Sigmoid colon (tissue), 7 donors: ENCODE results near the gene EXOC1. TPM values are rescaled to one million over a fixed set of nuclear protein-coding genes. Genes with fewer than 3 reads are reported as not detected.
A peak's percentile ranks its signal among the peaks of the same experiment; 100 is the strongest.

Experiments used
- DNase-seq: peaks from one replicate; pipeline ENCODE4 v3.0.0-alpha.2; 2019
- H3K27ac ChIP-seq, 4 donors: fragments of 200-600 bp; sonication (generic); one replicate each; pipeline ENCODE4 v1.5.1; 2016 to 2019; ENCODE audit warnings: mild to moderate bottlenecking in 1 of 4
- H3K27me3 ChIP-seq, 3 donors: fragments of 200-600 bp; sonication (generic); one replicate each; pipeline ENCODE4 v1.5.1; 2019; ENCODE audit warnings: mild to moderate bottlenecking in 1 of 3
- H3K36me3 ChIP-seq, 4 donors: fragments of 200-600 bp; sonication (generic); one replicate each; pipeline ENCODE4 v1.5.1; 2016 to 2019
- H3K4me1 ChIP-seq, 4 donors: fragments of 200-600 bp; sonication (generic); one replicate each; pipeline ENCODE4 v1.5.1; 2017 to 2019
- H3K4me3 ChIP-seq, 4 donors: fragments of 200-600 bp; sonication (generic); one replicate each; pipeline ENCODE4 v1.5.1; 2017 to 2019; ENCODE audit warnings: mild to moderate bottlenecking in 2 of 4, moderate library complexity in 1 of 4
- H3K9me3 ChIP-seq, 4 donors: fragments of 200-600 bp in 3 of 4; sonication (generic) in 3 of 4; one replicate each; pipeline versions ENCODE4 v1.5.1 to v1.6.1; 2013 to 2019
- EP300 ChIP-seq, 4 donors: sonication (generic); formaldehyde crosslinking; IDR thresholded peaks; one replicate each; pipeline ENCODE4 v1.6.1; 2017; ENCODE audit warnings: antibody characterized with exemption in 4 of 4
- POLR2A ChIP-seq, 2 donors: fragments of 450-650 bp; IDR thresholded peaks; one replicate each; pipeline ENCODE4 v1.6.1; 2016; ENCODE audit warnings: antibody characterized with exemption in 2 of 2, mild to moderate bottlenecking in 2 of 2, moderate library complexity in 2 of 2
- POLR2AphosphoS5 ChIP-seq, 4 donors: sonication (generic); formaldehyde crosslinking; IDR thresholded peaks; one replicate each; pipeline ENCODE4 v1.6.1; 2017; ENCODE audit warnings: antibody characterized with exemption in 4 of 4
- WGBS, 2 donors: extraction: QIAGEN DNeasy Blood & Tissue Kit; methylation state at CpG; one replicate each; pipeline ENCODE4 v1.1.7; 2013; 5-methylcytosine and 5-hydroxymethylcytosine counted together
- intact Hi-C: fragments of 100-400 bp; cut with DNase I; formaldehyde crosslinking; loops from one replicate; pipeline ENCODE4 v1.15.1; 2023
- polyA plus RNA-seq, 3 donors: library from polyadenylated mRNA; stranded (reverse); fragments of 200-250 nt; gene quantifications; one replicate each; pipeline ENCODE4 v1.2.3, GENCODE V29; 2013
- total RNA-seq, 4 donors: library from RNA; depleted of rRNA; stranded (reverse); fragments of >200 nt; gene quantifications; one replicate each; pipeline ENCODE4 v1.1.0, GENCODE V29; 2016
- TF ChIP-seq, protein P1 (sequence below), 4 experiments: fragments of 450-650 bp in 3 of 4; fragments of 200-600 bp in 1 of 4; IDR thresholded peaks; one replicate each; pipeline ENCODE4 v1.5.1; 2016 to 2019; ENCODE audit warnings: antibody characterized with exemption in 4 of 4, mild to moderate bottlenecking in 3 of 4, moderate library complexity in 2 of 4
- donor health status: healthy with polysubstance abuse.
- donor health status: Bipolar disorder and iron deficiency.
- donor health status: healthy.

EXOC1 gene
- total and polyA plus RNA-seq, 7 donors: 14.5 to 49.0 (median 18.3) TPM

- H3K4me3 ChIP-seq: no peak overlapping the region
- WGBS, 2 donors: 97% methylated on average over 3 of the region's 3 CpGs
- peaks cover 0 to 4% (median 0%) of the 10 kb centered on the region in 4 donors for H3K9me3 ChIP-seq
- intact Hi-C loops: loop anchor here (10.0 kb wide), 1 partner anchor 87 kb away; the partner anchor contains the start of gene EXOC1
- TF ChIP-seq EP300 (IDR thresholded peaks at IDR 0.05): no peak
- TF ChIP-seq POLR2A (IDR thresholded peaks at IDR 0.05): no peak
- no peak for TF ChIP-seq POLR2AphosphoS5 (IDR thresholded peaks at IDR 0.05)
- TF ChIP-seq, protein P1, sequence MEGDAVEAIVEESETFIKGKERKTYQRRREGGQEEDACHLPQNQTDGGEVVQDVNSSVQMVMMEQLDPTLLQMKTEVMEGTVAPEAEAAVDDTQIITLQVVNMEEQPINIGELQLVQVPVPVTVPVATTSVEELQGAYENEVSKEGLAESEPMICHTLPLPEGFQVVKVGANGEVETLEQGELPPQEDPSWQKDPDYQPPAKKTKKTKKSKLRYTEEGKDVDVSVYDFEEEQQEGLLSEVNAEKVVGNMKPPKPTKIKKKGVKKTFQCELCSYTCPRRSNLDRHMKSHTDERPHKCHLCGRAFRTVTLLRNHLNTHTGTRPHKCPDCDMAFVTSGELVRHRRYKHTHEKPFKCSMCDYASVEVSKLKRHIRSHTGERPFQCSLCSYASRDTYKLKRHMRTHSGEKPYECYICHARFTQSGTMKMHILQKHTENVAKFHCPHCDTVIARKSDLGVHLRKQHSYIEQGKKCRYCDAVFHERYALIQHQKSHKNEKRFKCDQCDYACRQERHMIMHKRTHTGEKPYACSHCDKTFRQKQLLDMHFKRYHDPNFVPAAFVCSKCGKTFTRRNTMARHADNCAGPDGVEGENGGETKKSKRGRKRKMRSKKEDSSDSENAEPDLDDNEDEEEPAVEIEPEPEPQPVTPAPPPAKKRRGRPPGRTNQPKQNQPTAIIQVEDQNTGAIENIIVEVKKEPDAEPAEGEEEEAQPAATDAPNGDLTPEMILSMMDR (IDR thresholded peaks at IDR 0.05): no peak
- H3K27me3 ChIP-seq: no peaks in the 10 kb centered on the region
- no peaks in the 10 kb centered on the region for H3K36me3 ChIP-seq
- no peak overlapping the region for H3K27ac ChIP-seq
- no peak for DNase-seq
- no peaks in the 10 kb centered on the region for H3K4me1 ChIP-seq
Measured at GRCh38 chr4:55941881-55942396, 88.5 kb downstream of the EXOC1 start.

DNA sequence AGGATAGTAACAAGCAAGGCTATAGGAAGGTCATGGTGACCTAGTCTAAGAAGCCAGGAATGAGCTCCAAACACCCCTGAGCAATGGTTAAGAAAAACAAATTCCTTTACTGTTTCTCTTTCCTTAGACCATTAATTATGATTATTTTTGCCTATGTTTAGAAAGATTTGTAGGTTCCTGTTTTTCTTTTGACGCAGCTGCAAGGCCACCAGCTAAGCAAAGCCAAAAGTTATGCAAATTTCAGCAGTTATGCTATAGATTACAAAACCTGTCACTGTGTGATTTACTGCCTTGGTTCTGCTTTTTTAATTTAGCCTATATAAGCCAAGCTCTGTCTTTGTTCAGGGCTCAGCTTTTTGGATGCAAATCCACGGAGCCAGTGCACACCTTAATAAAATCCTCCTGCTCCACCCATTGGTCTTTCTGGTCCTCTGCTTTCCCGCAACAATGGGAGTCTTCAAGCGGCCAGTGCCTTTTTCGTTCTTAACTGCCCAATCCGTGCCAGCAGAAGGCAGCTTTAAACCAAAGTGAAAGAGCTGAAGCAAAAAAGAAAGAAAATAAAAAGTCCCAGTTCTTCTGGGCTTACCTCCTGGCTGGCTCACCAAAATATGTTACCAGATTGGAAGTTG, 93.9 kb downstream of the EXOC1 start:
- WGBS, 2 donors: 23 to 38% methylated on average over 6 of the region's 6 CpGs
- no peak for DNase-seq
- peak overlapping the region in 3 of 4 donors; percentile 79 to 87 (median 80) for H3K4me3 ChIP-seq
- intact Hi-C loops: loop anchor here (5.0 to 10.0 kb wide), 3 partner anchors 93 to 960 kb away; partner anchors contain the start of genes CLOCK, EXOC1 and REST
- H3K27me3 ChIP-seq: no peaks in the 10 kb centered on the region
- peak overlapping the region; percentile 84 to 95 (median 88) for H3K27ac ChIP-seq
- H3K4me1 ChIP-seq: peaks cover 0 to 31% (median 21%) of the 10 kb centered on the region in 4 donors
- TF ChIP-seq, protein P1 (IDR thresholded peaks at IDR 0.05): no peak
- TF ChIP-seq POLR2AphosphoS5 (IDR thresholded peaks at IDR 0.05): no peak
- no peak for TF ChIP-seq POLR2A (IDR thresholded peaks at IDR 0.05)
- no peak for TF ChIP-seq EP300 (IDR thresholded peaks at IDR 0.05)
- no peaks in the 10 kb centered on the region for H3K9me3 ChIP-seq
- no peaks in the 10 kb centered on the region for H3K36me3 ChIP-seq

GRCh38 chr4:55947912-55948725, 94.7 kb downstream of the EXOC1 start:
- WGBS, 2 donors: 1 to 2% methylated on average over 19 of the region's 19 CpGs
- no peak for DNase-seq
- intact Hi-C loops: loop anchor here (2.0 to 10.0 kb wide), 4 partner anchors 93 to 959 kb away; partner anchors contain the start of genes CLOCK, EXOC1 and REST

More at GRCh38 chr4:55947912-55948725, 94.7 kb downstream of the EXOC1 start:
- Histone ChIP-seq H3K27ac (peak overlapping the region; percentile 84 to 95 (median 88)), H3K4me3 (peak overlapping the region; percentile 79 to 88 (median 84)), H3K9me3 (no peaks in the 10 kb centered on the region), H3K4me1 (peaks cover 0 to 31% (median 21%) of the 10 kb centered on the region in 4 donors), H3K27me3 (no peaks in the 10 kb centered on the region), H3K36me3 (no peaks in the 10 kb centered on the region)
- TF ChIP-seq EP300 (IDR thresholded peaks at IDR 0.05) (no peak), POLR2A (IDR thresholded peaks at IDR 0.05) (no peak), POLR2AphosphoS5 (IDR thresholded peaks at IDR 0.05) (no peak)
- TF ChIP-seq, protein P1 (IDR thresholded peaks at IDR 0.05): no peak
